Measurements from ENCODE around the gene PDE9A.

GRCh38 chr21:42616941-42617340 is 36.5 kb upstream of the PDE9A start:
- TF ChIP-seq, protein P1, sequence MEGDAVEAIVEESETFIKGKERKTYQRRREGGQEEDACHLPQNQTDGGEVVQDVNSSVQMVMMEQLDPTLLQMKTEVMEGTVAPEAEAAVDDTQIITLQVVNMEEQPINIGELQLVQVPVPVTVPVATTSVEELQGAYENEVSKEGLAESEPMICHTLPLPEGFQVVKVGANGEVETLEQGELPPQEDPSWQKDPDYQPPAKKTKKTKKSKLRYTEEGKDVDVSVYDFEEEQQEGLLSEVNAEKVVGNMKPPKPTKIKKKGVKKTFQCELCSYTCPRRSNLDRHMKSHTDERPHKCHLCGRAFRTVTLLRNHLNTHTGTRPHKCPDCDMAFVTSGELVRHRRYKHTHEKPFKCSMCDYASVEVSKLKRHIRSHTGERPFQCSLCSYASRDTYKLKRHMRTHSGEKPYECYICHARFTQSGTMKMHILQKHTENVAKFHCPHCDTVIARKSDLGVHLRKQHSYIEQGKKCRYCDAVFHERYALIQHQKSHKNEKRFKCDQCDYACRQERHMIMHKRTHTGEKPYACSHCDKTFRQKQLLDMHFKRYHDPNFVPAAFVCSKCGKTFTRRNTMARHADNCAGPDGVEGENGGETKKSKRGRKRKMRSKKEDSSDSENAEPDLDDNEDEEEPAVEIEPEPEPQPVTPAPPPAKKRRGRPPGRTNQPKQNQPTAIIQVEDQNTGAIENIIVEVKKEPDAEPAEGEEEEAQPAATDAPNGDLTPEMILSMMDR (IDR thresholded peaks at IDR 0.05) = no peak
- no peak for TF ChIP-seq EZH2 (IDR thresholded peaks at IDR 0.05; ENCODE audit: borderline replicate concordance, insufficient read depth, low read depth, low read length, poor library complexity, severe bottlenecking)
